Measurements from ENCODE around the gene ANTXRL.

DNA sequence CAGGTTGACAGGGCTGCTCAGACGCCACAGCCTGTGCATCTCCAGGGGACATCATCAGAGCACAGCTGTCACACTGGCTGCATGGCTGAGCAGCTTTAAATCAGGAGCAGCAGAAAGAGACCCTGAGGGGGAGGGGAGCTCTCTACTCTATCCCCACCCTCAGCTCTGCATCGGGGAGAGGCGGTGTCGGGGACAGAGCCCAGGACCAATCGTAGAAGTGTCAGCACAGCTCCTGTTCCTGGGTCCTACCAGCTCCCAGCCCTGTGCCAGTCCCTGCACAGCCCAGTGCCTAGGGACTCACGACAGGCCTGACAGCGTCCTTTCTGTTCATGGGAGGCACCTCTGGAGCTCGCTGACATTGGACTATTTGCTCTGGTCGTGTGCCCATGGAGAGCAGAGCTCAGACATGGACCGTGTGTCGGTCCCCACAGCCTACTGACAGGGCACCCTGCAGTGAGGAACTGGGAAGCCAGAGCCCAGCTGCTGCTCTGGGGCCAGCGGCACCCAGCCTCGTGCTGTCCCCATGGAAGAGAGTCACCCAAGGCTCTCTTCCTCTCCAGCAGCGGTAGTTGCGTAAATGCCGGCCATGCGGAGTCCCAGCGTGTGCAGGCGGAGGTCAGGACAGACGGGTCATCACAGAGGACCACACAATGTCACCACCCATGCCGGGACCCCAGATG is 20.4 kb upstream of the ANTXRL start:
- TF ChIP-seq, protein P1, sequence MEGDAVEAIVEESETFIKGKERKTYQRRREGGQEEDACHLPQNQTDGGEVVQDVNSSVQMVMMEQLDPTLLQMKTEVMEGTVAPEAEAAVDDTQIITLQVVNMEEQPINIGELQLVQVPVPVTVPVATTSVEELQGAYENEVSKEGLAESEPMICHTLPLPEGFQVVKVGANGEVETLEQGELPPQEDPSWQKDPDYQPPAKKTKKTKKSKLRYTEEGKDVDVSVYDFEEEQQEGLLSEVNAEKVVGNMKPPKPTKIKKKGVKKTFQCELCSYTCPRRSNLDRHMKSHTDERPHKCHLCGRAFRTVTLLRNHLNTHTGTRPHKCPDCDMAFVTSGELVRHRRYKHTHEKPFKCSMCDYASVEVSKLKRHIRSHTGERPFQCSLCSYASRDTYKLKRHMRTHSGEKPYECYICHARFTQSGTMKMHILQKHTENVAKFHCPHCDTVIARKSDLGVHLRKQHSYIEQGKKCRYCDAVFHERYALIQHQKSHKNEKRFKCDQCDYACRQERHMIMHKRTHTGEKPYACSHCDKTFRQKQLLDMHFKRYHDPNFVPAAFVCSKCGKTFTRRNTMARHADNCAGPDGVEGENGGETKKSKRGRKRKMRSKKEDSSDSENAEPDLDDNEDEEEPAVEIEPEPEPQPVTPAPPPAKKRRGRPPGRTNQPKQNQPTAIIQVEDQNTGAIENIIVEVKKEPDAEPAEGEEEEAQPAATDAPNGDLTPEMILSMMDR (IDR thresholded peaks at IDR 0.05 in 8 of 11, conservative IDR thresholded peaks at IDR 0.05 in 3 of 11): no peak
- TF ChIP-seq POLR2A (IDR thresholded peaks at IDR 0.05): no peak

Data from spleen (tissue), 7 donors.